Endothelial cell of hepatic sinusoid (primary cell): ENCODE results near the gene PAIP2.
"Not testable (repeated sequence)": the region's sequence is repeated elsewhere in the genome, so short reads cannot be mapped to it uniquely, and the experiment has no call there.

ENCODE experiments used
- in situ Hi-C: cut with HindIII; loops from 2 replicates; pipeline ENCODE4 v1.10.0; 2017; ENCODE audit warnings: low sequenced_read_pairs

Gene PAIP2

GRCh38 chr5:139377226-139377625 lies 35.6 kb downstream of the PAIP2 start:
- in situ Hi-C loops: no loop called here

GRCh38 chr5:139378101-139378825 lies 36.6 kb downstream of the PAIP2 start:
- in situ Hi-C loops: no loop called here

- in situ Hi-C loops: no loop called here
Measured at GRCh38 chr5:139378941-139379361, 37.3 kb downstream of the PAIP2 start.

GRCh38 chr5:139379626-139380449 lies 38.2 kb downstream of the PAIP2 start:
- in situ Hi-C loops: no loop called here

GRCh38 chr5:139381837-139382761 lies 40.4 kb downstream of the PAIP2 start:
- in situ Hi-C loops: no loop called here

- in situ Hi-C loops: no loop called here
Measured at GRCh38 chr5:139382807-139383206, 41.2 kb downstream of the PAIP2 start.

- in situ Hi-C loops: no loop called here
Measured at GRCh38 chr5:139383275-139383992, 41.8 kb downstream of the PAIP2 start, which contains the start of gene SLC23A1. Gene SLC23A1 (minus strand): TSS chr5:139383297. CDS start chr5:139383253, 44 bp downstream.

- in situ Hi-C loops: no loop called here
Measured at GRCh38 chr5:139383993-139384590, 42.4 kb downstream of the PAIP2 start.

GRCh38 chr5:139384591-139385051 lies 43.0 kb downstream of the PAIP2 start:
- in situ Hi-C loops: no loop called here

- in situ Hi-C loops: no loop called here
Measured at GRCh38 chr5:139385061-139386049, 43.7 kb downstream of the PAIP2 start.

- in situ Hi-C loops: no loop called here
Measured at GRCh38 chr5:139386050-139386438, 44.4 kb downstream of the PAIP2 start.

GRCh38 chr5:139386956-139387355 lies 45.3 kb downstream of the PAIP2 start:
- in situ Hi-C loops: not testable (repeated sequence)

GRCh38 chr5:139387611-139388197 lies 46.0 kb downstream of the PAIP2 start:
- in situ Hi-C loops: no loop called here

GRCh38 chr5:139388198-139388821 lies 46.7 kb downstream of the PAIP2 start:
- in situ Hi-C loops: no loop called here

GRCh38 chr5:139389701-139390638 lies 48.3 kb downstream of the PAIP2 start, which contains the start of gene MZB1:
Gene MZB1 (minus strand): TSS chr5:139389913. CDS start chr5:139389856, 57 bp downstream.
- in situ Hi-C loops: no loop called here
